HepG2 (cell line): ENCODE results near the gene CTDP1. TPM values are rescaled to one million over a fixed set of nuclear protein-coding genes. Genes with fewer than 3 reads are reported as not detected.

Experiments
- ATAC-seq: fragments of 200-7000 bp; cut with Tn5 transposase; 3 replicates; pipeline ENCODE4 v1.9.1; 2020; ENCODE audit warnings: mild to moderate bottlenecking, moderate library complexity
- BruUV-seq: library from RNA; stranded (reverse); fragments of 400-500 nt; replicated peaks from 2 replicates; lab custom pipeline; 2021; lab: Mats Ljungman, UMichigan
- CTCF ChIA-PET: fragments of 300-600 bp; formaldehyde crosslinking; extraction: SDS; loops from one replicate; lab custom pipeline; 2021; ENCODE audit warnings: low total read pairs, inconsistent platforms, low intra/inter-chr PET ratio; lab: Yijun Ruan, JAX
- POLR2A ChIA-PET: fragments of 350-600 bp; sonication (Branson Sonifier 250); formaldehyde crosslinking; loops from one replicate; lab custom pipeline; 2020; ENCODE audit warnings: antibody characterized with exemption, inconsistent platforms; lab: Yijun Ruan, JAX
- DNase-seq: peaks from one replicate; pipeline ENCODE4 v3.0.0-alpha.2; 2015; ENCODE audit warnings: low spot score
- FAIRE-seq: peaks from 3 replicates; lab custom pipeline; 2011; peaks lifted over from hg19 to GRCh38; lab: Jason Lieb, UNC
- H2AFZ ChIP-seq: one replicate; pipeline ENCODE4 v1.6.1; 2011; ENCODE audit warnings: low read length, inconsistent platforms
- H3K27ac ChIP-seq: fragments of 300-600 bp; 3 replicates; pipeline ENCODE4 v1.8.0; 2011; ENCODE audit warnings: mixed run types, mild to moderate bottlenecking, mixed read lengths, low read length, inconsistent platforms; ENCODE audit not compliant: insufficient read depth; ENCODE audit errors: extremely low read length
- H3K27me3 ChIP-seq, 2 experiments: fragments of 200-600 bp in 1 of 2; 2 replicates in 1 of 2; 3 replicates in 1 of 2; pipeline versions ENCODE4 v1.6.0 to v1.8.0; 2011; ENCODE audit warnings: low read length in 2 of 2, mild to moderate bottlenecking in 2 of 2, moderate library complexity in 2 of 2, inconsistent platforms in 1 of 2; ENCODE audit not compliant: insufficient read depth in 2 of 2, control insufficient read depth in 1 of 2
- H3K36me3 ChIP-seq, 2 experiments: fragments of 200-600 bp in 1 of 2; replicated peaks in 1 of 2; 2 replicates in 1 of 2; 3 replicates in 1 of 2; pipeline versions ENCODE4 v1.5.1 to v1.8.0; 2011; ENCODE audit warnings: low read length in 2 of 2, inconsistent platforms in 1 of 2; ENCODE audit not compliant: insufficient read depth in 2 of 2, control insufficient read depth in 1 of 2
- H3K4me1 ChIP-seq: 2 replicates; pipeline ENCODE4 v1.5.1; 2012; ENCODE audit warnings: low read length, inconsistent platforms; ENCODE audit not compliant: insufficient read depth
- H3K4me2 ChIP-seq: 2 replicates; pipeline ENCODE4 v1.6.0; 2011; ENCODE audit warnings: low read depth, low read length, inconsistent platforms
- H3K4me3 ChIP-seq, 3 experiments: fragments of 200-600 bp in 1 of 3; sonication (generic), shearing (Covaris generic) in 1 of 3; replicated peaks in 1 of 3; 2 replicates each; pipeline ENCODE4 v1.5.1; 2011 to 2016; ENCODE audit warnings: low read length in 3 of 3, inconsistent platforms in 2 of 3, low read depth in 2 of 3, mild to moderate bottlenecking in 2 of 3, control low read depth in 1 of 3, mixed read lengths in 1 of 3; ENCODE audit not compliant: insufficient read depth in 1 of 3
- H3K79me2 ChIP-seq: one replicate; pipeline ENCODE4 v1.6.1; 2011; ENCODE audit warnings: low read length, inconsistent platforms; ENCODE audit not compliant: insufficient read depth
- H3K9ac ChIP-seq: 2 replicates; pipeline ENCODE4 v1.6.0; 2011; ENCODE audit warnings: mild to moderate bottlenecking, low read depth, low read length, inconsistent platforms; ENCODE audit not compliant: insufficient read depth
- H3K9me3 ChIP-seq: 2 replicates; pipeline ENCODE4 v1.5.1; 2012; ENCODE audit warnings: mild to moderate bottlenecking, low read length
- H4K20me1 ChIP-seq: 2 replicates; pipeline ENCODE4 v1.6.0; 2011; ENCODE audit warnings: inconsistent platforms, mild to moderate bottlenecking, low read length, moderate library complexity; ENCODE audit not compliant: insufficient read depth
- ATF7 ChIP-seq, 2 experiments: fragments of 450-650 bp in 1 of 2; sonication (generic) in 1 of 2; formaldehyde crosslinking in 1 of 2; IDR thresholded peaks; 2 replicates each; pipeline versions ENCODE4 v1.4.0 to v1.6.1; 2016 to 2020; ENCODE audit warnings: antibody characterized with exemption in 1 of 2, mild to moderate bottlenecking in 1 of 2, missing genetic modification reagents in 1 of 2
- CREB1 ChIP-seq, 2 experiments: fragments of 450-650 bp in 1 of 2; IDR thresholded peaks; 2 replicates each; pipeline ENCODE4 v1.6.1; 2016 to 2017; ENCODE audit warnings: control low read depth in 1 of 2, mild to moderate bottlenecking in 1 of 2, missing compliant biosample characterization in 1 of 2, missing genetic modification characterization in 1 of 2
- HOXA3 ChIP-seq: sonication (generic); formaldehyde crosslinking; IDR thresholded peaks from 2 replicates; pipeline ENCODE4 v1.5.0; 2020; ENCODE audit warnings: missing genetic modification reagents
- ZBTB21 ChIP-seq: sonication (generic); formaldehyde crosslinking; IDR thresholded peaks from 2 replicates; pipeline ENCODE4 v1.4.0; 2020; ENCODE audit warnings: missing genetic modification reagents
- ZNF629 ChIP-seq: sonication (generic); formaldehyde crosslinking; conservative IDR thresholded peaks from 2 replicates; pipeline ENCODE4 v1.5.0; 2020; ENCODE audit warnings: missing genetic modification reagents
- ZNF784 ChIP-seq: sonication (generic); formaldehyde crosslinking; IDR thresholded peaks from 2 replicates; pipeline ENCODE4 v1.5.1; 2020; ENCODE audit warnings: missing genetic modification reagents, mild to moderate bottlenecking, borderline replicate concordance
- WGBS: methylation state at CpG from one replicate; pipeline ENCODE4 v1.1.6; 2017; ENCODE audit warnings: low lambda C conversion rate; 5-methylcytosine and 5-hydroxymethylcytosine counted together
- in situ Hi-C: cut with HindIII; loops from 2 replicates; pipeline ENCODE4 v1.10.0; 2017; ENCODE audit warnings: low pct_unique_long_range_greater_than_20kb; ENCODE audit not compliant: extremely low pct_ligation_motif_present
- intact Hi-C: fragments of 100-400 bp; cut with micrococcal nuclease; formaldehyde crosslinking; loops from one replicate; pipeline ENCODE4 v1.10.0; 2022; ENCODE audit not compliant: unreplicated experiment
- polyA plus RNA-seq, 8 experiments: library from polyadenylated mRNA; depleted of rRNA in 3 of 8; stranded (reverse) in 7 of 8; unstranded in 1 of 8; fragments of >200 nt; fragmentation: Illumina TruSeq in 4 of 8; extraction: Trizol in 4 of 8; gene quantifications; 2 replicates each; pipeline versions ENCODE4 v1.2.1 to v1.2.3, GENCODE V29; 2011 to 2016; ENCODE audit warnings: low read depth in 4 of 8, missing spikeins in 1 of 8, mixed read lengths in 1 of 8; ENCODE audit not compliant: insufficient read depth in 1 of 8
- total RNA-seq, 5 experiments: library from RNA; depleted of rRNA; stranded (reverse); fragments of >200 nt; fragmentation: Illumina TruSeq; extraction: Trizol; gene quantifications; 2 replicates each; pipeline ENCODE4 v1.2.3, GENCODE V29; 2016; ENCODE audit warnings: low read depth in 1 of 5

Gene CTDP1
- total and polyA plus RNA-seq, 2 of the 13 experiments (the other 11 are each of a cell fraction or from before 2014, with no cell fraction given): 6.9 to 11.0 TPM

GRCh38 chr18:79784071-79784913, 104.7 kb downstream of the CTDP1 start:
- Histone ChIP-seq H3K27ac (no peak overlapping the region), H3K4me3 (no peak overlapping the region), H3K36me3 (no peaks in the 10 kb centered on the region), H3K4me2 (no peak overlapping the region), H3K9me3 (no peaks in the 10 kb centered on the region), H3K79me2 (no peaks in the 10 kb centered on the region), H3K27me3 (peaks cover 12 to 56% of the 10 kb centered on the region in 2 experiments), H2AFZ (no peak overlapping the region), H3K9ac (no peak overlapping the region), H3K4me1 (peaks cover 13% of the 10 kb centered on the region; the same call in 1 of the 2 replicates), H4K20me1 (no peaks in the 10 kb centered on the region)
- WGBS: 48% methylated on average over 41 of the region's 42 CpGs
- in situ Hi-C loops: no loop called here
- CTCF ChIA-PET: no interaction called here
- DNase-seq (no peak), FAIRE-seq (no peak), ATAC-seq (peak; percentile 9; the same call in 1 of the 3 replicates)
- intact Hi-C loops: no loop called here
- BruUV-seq: no TSS peak
- TF ChIP-seq ZNF629 (CRISPR knock-in tag): no peak
- TF ChIP-seq ZBTB21 (CRISPR knock-in tag): peak; percentile 92
- TF ChIP-seq HOXA3: peak; percentile 41; the same call in 1 of the 2 replicates
- TF ChIP-seq ZNF784 (CRISPR knock-in tag): no peak
- peak; percentile 92 for TF ChIP-seq ATF7 (IDR thresholded peaks at IDR 0.05)
- no peak for TF ChIP-seq ATF7 (CRISPR knock-in tag; IDR thresholded peaks at IDR 0.05)
- TF ChIP-seq CREB1 (IDR thresholded peaks at IDR 0.05): peak; percentile 89
- TF ChIP-seq CREB1 (CRISPR knock-in tag; IDR thresholded peaks at IDR 0.05): no peak
- POLR2A ChIA-PET: no interaction called here
